WI38 (cell line): ENCODE measurements around the gene CEACAM1.

ENCODE experiments used
- H3K4me3 ChIP-seq: 2 replicates; pipeline ENCODE4 v1.5.1; 2011; ENCODE audit warnings: low read depth, mild to moderate bottlenecking, control low read depth, low read length
- TF ChIP-seq, protein P1 (sequence below): IDR thresholded peaks from 2 replicates; pipeline ENCODE4 v1.5.1; 2012; ENCODE audit warnings: low read depth, mild to moderate bottlenecking, control low read depth, low read length

Gene CEACAM1

DNA sequence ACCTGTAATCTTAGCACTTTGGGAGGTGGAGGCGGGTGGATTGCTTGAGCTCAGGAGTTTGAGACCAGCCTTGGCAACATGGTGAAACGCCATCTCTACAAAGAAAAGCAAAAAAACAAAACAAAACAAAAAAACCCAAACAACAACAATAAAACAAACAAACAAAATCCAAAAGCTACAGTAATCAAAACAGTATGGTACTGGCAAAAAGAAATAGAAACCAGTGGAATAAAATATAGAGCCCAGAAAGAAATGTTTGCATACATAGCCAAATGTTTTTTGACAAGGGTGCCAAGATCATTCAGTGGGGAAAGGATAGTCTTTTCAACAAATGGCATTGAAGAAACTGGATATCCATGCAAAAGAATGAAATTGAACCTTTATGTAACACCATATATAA lies 11.5 kb downstream of the CEACAM1 start:
- no peak overlapping the region for H3K4me3 ChIP-seq
- TF ChIP-seq, protein P1, sequence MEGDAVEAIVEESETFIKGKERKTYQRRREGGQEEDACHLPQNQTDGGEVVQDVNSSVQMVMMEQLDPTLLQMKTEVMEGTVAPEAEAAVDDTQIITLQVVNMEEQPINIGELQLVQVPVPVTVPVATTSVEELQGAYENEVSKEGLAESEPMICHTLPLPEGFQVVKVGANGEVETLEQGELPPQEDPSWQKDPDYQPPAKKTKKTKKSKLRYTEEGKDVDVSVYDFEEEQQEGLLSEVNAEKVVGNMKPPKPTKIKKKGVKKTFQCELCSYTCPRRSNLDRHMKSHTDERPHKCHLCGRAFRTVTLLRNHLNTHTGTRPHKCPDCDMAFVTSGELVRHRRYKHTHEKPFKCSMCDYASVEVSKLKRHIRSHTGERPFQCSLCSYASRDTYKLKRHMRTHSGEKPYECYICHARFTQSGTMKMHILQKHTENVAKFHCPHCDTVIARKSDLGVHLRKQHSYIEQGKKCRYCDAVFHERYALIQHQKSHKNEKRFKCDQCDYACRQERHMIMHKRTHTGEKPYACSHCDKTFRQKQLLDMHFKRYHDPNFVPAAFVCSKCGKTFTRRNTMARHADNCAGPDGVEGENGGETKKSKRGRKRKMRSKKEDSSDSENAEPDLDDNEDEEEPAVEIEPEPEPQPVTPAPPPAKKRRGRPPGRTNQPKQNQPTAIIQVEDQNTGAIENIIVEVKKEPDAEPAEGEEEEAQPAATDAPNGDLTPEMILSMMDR = no peak

DNA sequence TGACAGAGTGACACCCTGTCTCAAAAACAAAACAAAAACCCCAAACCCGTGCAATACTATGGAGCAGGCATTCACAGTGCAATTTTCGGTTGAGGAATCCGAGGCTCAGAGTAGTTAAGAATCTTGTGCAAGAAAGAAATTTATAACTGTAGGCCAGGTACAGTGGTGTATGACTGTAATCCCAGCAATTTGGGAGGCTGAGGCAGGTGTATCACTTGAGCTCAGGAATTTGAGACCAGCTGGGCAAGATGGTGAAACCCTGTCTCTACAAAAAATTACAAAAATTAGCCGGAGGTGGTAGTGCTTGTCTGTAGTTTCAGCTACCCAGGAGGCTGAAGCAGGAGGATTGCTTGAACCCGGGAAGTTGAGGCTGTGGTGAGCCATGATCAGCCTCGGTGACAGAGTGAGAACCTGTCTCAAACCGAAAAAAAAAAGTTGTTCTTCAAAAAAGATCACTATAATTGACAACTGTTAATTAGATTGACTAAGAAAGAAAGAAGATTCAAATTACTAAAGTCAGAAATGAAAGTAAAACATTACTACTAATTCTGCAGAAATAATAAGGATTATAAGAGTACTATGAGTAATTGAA lies 12.9 kb downstream of the CEACAM1 start:
- no peak overlapping the region for H3K4me3 ChIP-seq
- TF ChIP-seq, protein P1 = no peak

DNA sequence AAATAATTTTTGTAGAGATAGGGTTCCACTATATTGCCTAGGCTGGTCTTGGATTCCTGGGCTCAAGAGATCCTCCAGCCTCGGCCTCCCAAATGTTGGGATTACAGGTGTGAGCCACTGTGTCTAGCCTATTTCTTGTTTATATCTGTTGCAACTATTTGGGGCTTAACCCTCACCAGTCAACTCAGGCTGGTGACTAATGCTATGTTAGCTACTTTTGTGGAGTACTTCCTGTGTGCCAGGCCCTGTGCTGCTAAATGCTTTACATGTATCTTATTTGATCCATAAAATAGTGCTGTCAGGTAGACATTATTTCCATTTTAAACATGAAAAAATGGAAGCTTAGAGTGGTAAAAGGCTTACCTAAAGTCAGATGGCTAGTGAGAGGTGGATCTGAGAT lies 13.8 kb downstream of the CEACAM1 start:
- TF ChIP-seq, protein P1 = no peak
- H3K4me3 ChIP-seq = no peak overlapping the region

DNA sequence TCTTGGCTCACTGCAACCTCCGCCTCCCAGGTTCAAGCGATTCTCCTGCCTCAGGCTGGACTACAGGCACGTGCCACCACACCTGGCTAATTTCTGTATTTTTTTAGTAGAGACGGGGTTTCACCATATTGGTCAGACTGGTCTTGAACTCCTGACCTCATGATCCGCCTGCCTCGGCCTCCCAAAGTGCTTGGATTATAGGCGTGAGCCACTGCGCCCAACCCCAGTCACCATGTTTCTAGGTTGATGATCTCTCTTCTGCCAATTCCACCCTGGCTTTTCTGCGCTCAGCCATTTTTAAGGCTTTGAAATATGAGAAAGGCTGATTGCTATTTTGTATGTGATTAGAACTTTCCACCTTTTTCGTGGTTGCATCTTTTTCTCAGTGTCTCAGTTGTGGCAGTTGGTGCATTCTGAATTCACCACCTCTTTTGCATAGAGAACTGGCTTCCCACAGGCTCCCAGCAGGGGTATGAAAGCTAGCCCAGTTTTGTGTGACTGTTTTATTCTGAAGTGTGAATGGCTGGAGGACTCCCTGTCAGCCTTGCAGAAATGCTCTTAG lies 15.5 kb downstream of the CEACAM1 start:
- no peak overlapping the region for H3K4me3 ChIP-seq
- TF ChIP-seq, protein P1 = no peak

DNA sequence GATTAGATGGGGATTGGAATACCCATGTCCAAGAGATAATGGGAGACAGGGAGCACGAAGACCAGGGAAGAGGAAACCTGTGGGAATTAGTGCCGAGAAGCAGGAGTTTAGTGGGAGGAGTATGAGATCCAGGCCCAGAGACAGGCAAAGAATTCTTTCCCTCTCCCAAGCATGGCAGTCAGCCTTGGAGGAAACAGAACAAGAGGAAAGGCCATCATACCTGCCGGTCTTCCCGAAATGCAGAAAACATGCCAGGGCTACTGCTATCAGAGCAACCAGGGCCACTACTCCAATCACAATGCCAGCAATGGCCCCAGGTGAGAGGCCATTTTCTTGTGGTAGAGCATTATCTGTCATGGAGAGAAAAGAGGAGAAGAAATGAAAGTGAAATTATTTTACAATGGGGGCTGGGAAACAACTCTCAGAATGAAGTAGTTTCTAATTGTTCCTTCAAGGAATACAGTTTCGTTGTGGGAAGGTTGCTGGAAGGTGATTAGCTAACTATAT lies 16.1 kb downstream of the CEACAM1 start:
- TF ChIP-seq, protein P1 = no peak
- H3K4me3 ChIP-seq = no peak overlapping the region

DNA sequence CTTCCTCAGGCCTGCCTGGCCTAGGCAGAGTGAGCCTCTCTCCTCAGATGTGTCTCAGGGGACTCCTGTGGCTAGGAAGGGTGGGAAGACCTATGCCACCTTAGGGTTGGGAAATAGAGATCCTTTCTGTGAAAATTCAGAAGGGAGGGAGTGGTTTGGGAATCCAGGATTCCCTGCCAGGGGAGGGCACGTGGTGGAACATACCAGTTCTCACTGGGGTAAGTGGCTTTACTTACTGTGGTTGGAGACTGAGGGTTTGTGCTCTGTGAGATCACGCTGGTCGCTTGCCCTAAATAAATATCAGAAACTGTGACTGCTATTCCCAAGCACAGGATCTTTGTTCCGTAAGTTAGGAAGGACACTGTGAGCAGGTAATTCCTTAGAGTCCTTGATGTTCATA lies 16.9 kb downstream of the CEACAM1 start:
- TF ChIP-seq, protein P1 = no peak
- H3K4me3 ChIP-seq = no peak overlapping the region

DNA sequence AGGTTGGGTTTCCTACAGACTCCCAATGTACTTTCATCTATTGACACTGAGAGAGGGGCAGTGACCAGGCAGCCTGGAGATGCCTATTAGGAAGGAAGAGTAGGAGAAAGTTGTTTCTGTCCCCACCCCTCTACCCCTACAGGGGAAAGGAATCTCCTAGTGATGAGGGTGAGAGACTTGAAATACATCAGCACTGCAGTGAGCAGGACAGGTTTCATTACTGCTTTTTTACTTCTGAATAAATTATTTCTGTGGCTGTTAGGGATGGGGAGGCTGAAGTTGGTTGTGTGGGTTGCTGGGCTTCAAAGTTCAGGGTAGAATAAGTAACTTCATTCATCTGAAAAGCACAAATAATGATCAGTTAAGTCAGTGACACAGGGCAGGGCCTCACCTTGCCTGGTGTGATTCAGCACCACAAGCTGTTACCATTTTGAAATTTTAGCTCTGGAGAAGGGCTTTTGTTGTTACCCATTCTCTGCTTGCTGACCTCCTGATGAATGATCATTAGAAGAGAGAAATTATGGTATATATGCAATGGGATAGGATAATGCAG lies 19.3 kb downstream of the CEACAM1 start:
- TF ChIP-seq, protein P1 = no peak
- H3K4me3 ChIP-seq = no peak overlapping the region
